ENCODE results near the gene WDSUB1. TPM values are rescaled to one million over a fixed set of nuclear protein-coding genes. Genes with fewer than 3 reads are reported as not detected.

The WDSUB1 gene
- total RNA-seq, 4 donors from 2014 or later = 4.3 to 9.3 (median 5.3) TPM

DNA sequence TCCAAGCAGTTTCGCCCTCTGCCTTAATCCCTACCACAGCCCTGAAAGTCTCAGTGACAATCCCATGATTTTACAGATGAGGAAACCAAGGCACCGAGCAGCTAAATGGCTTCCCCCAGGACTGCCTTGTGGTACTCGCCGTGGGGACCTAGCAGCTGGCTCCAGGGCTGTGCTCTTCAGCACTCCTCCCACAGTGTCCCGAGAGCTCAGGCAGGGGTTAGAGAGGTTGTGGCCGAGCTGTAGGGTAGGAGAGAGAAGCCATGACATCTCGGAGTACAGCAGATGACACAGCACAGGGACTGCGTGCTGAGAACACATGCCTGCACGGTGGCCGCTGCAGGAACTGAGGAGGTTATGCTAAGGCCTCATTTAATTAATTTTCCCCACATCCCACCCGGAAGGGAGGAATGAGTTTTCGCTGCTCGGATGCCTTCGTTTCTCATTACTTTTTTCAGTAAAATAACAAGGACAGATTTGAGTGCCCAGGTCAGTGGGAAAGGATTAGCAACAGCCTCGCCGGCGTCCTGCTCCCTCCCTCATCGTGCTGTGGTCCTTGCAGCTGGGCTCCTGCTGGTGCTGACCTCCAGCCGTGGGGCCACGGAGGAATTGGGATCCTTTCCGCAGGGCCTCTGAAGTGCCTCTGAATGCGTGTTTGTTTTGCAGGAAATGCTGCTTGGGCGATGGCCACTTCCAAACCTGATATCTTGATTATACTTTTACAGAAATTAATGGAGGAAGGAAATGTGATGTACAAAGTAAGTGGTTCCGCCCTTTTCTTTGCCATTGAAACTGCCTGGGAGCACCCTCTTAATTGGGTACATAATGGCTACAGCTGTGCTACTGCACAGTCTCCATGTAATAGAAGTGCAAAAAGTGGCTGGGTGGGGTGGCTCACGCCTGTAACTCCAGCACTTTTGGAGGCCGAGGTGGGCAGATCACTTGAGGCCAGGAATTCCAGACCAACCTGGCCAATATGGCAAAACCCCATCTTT is 61.2 kb downstream of the WDSUB1 start:
- TF ChIP-seq, protein P1, sequence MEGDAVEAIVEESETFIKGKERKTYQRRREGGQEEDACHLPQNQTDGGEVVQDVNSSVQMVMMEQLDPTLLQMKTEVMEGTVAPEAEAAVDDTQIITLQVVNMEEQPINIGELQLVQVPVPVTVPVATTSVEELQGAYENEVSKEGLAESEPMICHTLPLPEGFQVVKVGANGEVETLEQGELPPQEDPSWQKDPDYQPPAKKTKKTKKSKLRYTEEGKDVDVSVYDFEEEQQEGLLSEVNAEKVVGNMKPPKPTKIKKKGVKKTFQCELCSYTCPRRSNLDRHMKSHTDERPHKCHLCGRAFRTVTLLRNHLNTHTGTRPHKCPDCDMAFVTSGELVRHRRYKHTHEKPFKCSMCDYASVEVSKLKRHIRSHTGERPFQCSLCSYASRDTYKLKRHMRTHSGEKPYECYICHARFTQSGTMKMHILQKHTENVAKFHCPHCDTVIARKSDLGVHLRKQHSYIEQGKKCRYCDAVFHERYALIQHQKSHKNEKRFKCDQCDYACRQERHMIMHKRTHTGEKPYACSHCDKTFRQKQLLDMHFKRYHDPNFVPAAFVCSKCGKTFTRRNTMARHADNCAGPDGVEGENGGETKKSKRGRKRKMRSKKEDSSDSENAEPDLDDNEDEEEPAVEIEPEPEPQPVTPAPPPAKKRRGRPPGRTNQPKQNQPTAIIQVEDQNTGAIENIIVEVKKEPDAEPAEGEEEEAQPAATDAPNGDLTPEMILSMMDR (IDR thresholded peaks at IDR 0.05) = no peak
- ATAC-seq (ENCODE audit: low FRiP score) (no peak), DNase-seq (ENCODE audit: low spot score) (no peak)

DNA sequence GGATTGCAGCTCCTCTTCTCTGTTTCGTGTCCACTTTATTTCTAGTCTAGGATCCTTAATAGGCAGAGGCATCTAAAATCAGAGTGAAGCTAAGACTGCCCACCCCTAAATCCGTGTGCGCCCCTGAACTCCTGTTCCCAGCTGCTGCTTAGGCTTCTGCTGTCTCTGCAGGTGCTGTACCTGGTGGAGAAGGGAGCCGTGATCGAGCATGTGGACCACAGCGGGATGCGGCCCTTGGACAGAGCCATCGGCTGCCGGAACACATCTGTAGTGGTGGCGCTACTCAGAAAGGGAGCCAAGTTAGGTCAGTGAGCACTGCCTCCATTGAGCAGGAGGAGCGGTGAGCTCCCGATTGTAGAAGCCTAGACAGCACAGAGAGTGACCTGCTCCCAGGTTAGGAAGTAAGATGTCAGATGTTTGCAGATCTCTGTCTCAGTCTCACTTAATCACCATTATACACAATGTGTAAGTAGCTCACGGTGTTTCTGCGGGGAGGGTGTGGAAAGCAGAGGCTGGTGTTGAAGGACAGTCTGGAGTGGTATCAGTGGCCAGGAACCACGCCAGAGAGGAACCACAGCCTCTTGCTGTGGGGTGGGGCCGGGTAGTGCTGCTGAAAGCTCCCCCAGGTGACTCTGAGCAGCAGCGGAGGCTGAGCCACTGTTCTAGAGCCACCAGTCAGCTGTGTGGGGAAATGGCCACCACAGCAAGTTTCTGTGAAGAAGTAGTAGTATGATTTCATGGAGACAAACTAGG is 62.3 kb downstream of the WDSUB1 start:
- ATAC-seq (ENCODE audit: low FRiP score) = no peak
- no peak for DNase-seq (ENCODE audit: low spot score)
- TF ChIP-seq, protein P1 (IDR thresholded peaks at IDR 0.05) = no peak

DNA sequence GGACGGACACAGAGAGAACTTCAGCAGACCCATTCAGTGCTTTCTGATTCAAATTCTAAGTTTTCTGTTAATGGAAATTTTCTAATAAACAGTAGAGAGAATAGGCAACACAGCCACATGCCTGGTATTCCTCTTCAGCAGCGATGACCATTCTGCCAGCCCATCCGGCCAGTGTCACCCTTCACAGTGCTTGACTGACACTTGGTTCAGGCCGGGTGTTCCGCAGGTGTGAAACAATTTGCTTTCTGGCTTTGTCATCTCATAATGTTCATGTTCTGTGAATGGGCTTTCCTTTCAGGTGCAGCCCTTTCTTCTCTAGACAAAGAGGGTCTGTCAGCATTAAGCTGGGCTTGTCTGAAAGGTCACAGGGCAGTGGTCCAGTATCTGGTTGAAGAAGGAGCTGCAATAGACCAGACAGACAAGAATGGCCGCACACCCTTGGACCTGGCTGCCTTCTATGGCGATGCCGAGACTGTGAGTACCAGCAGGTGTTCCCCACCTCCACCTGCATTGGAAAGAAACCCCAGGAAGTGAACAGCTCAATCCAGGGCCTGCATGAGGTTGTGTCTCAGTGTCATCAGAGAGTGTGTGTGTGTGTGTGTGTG is 67.0 kb downstream of the WDSUB1 start:
- no peak for ATAC-seq (ENCODE audit: low FRiP score)
- DNase-seq (ENCODE audit: low spot score) = no peak

DNA sequence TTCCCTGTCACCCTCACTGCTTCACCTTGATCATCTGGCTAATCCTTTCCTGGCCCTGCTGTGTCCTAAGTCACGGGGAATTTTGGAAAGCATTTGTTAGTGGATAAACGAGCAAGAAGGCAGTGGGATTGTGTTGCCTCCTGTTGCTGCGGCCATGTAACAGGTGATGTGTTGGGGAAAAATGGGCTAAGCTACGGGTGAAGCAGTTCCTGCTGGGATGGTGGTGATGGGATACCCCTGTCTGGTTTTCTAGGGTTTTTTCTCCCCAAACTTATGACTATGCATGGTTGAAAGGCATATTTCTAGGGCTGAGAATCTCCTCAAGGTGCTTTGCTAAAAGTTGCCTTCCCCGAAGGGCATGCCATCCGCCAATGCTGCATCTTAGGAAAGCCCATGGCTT is 68.1 kb downstream of the WDSUB1 start:
- DNase-seq (ENCODE audit: low spot score) = no peak
- TF ChIP-seq, protein P1 (IDR thresholded peaks at IDR 0.05) = no peak
- no peak for ATAC-seq (ENCODE audit: low FRiP score)

More for the DNA sequence above, 67.0 kb downstream of the WDSUB1 start:
- TF ChIP-seq, protein P1 (IDR thresholded peaks at IDR 0.05) = no peak

DNA sequence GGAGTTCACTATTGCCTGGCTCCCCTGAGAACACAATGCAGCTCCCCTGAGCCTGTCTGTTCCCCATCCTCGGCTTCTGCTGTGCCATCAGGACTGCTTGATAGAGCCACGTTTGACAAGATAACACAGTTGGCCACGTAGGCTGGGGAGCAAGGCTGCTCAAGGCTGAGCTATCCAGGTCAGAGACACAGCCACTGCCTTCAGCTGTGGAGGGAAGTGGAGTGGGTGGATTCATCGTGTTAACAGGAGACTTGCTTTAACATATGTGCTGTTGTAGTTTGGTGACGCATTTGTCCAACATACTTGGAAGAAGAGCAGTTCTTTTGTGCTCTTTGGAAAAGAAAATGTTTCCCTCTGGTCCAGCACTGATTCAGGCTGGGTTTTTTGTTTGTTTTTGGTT is 68.8 kb downstream of the WDSUB1 start:
- TF ChIP-seq, protein P1 (IDR thresholded peaks at IDR 0.05) = no peak
- ATAC-seq (ENCODE audit: low FRiP score) = no peak
- no peak for DNase-seq (ENCODE audit: low spot score)

DNA sequence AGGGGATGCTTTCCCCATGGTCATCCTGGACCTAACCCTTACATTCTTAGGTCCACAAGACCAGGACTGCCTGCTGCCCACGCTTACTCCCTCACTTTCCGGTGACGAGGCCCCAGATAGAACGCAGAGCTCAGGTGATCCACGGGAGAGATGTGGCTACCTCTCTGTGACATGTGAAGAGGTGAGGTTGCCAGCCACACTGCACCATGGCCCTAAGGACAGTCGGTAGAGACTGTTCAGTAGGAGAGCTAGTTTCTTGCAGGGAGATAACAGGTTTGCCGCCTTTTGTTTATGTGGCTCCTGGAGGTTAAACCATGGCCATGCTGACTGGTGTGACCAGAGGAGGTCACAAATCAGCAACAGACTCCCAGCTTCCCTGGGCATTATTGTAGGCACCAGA is 71.4 kb downstream of the WDSUB1 start:
- TF ChIP-seq, protein P1 (IDR thresholded peaks at IDR 0.05) = no peak
- no peak for ATAC-seq (ENCODE audit: low FRiP score)

More for the DNA sequence above, 71.4 kb downstream of the WDSUB1 start:
- DNase-seq (ENCODE audit: low spot score) = no peak
